Trophoblast cell (in vitro differentiated cells and primary cell): Measurements from ENCODE around the gene HS3ST4.

ENCODE experiments used
- DNase-seq, 2 donors: peaks; one replicate each; pipeline ENCODE4 v3.0.0-alpha.2; 2016
- H2AFZ ChIP-seq: 2 replicates; pipeline ENCODE4 v1.6.1; 2013; ENCODE audit warnings: low read length, moderate library complexity, mild to moderate bottlenecking; ENCODE audit not compliant: insufficient read depth, poor library complexity
- H2AK5ac ChIP-seq: 2 replicates; pipeline ENCODE4 v1.6.1; 2013; ENCODE audit warnings: mild to moderate bottlenecking, low read length
- H2BK120ac ChIP-seq: 2 replicates; pipeline ENCODE4 v1.6.1; 2013; ENCODE audit warnings: low read length, mild to moderate bottlenecking, moderate library complexity; ENCODE audit not compliant: insufficient read depth, poor library complexity
- H2BK12ac ChIP-seq: 2 replicates; pipeline ENCODE4 v1.6.1; 2013; ENCODE audit warnings: mild to moderate bottlenecking, low read length, moderate library complexity
- H2BK5ac ChIP-seq: 2 replicates; pipeline ENCODE4 v1.6.1; 2013; ENCODE audit warnings: low read length, low read depth, moderate library complexity, mild to moderate bottlenecking; ENCODE audit not compliant: poor library complexity
- H3K14ac ChIP-seq: 2 replicates; pipeline ENCODE4 v1.6.1; 2013; ENCODE audit warnings: mild to moderate bottlenecking, low read length
- H3K18ac ChIP-seq: 2 replicates; pipeline ENCODE4 v1.6.1; 2013; ENCODE audit warnings: mild to moderate bottlenecking, low read length
- H3K23ac ChIP-seq: 2 replicates; pipeline ENCODE4 v1.6.1; 2013; ENCODE audit warnings: low read length
- H3K27ac ChIP-seq: 2 replicates; pipeline ENCODE4 v1.5.1; 2013; ENCODE audit warnings: low read depth, mild to moderate bottlenecking, inconsistent platforms, low read length, moderate library complexity
- H3K27me3 ChIP-seq: 2 replicates; pipeline ENCODE4 v1.6.1; 2013; ENCODE audit warnings: inconsistent platforms, mild to moderate bottlenecking, low read length, moderate library complexity; ENCODE audit not compliant: insufficient read depth
- H3K36me3 ChIP-seq, 2 experiments: 1 replicate in 1 of 2; 2 replicates in 1 of 2; pipeline ENCODE4 v1.6.1; 2013; ENCODE audit warnings: low read length in 2 of 2, mild to moderate bottlenecking in 2 of 2, moderate library complexity in 1 of 2; ENCODE audit not compliant: insufficient read depth in 2 of 2, control insufficient read depth in 1 of 2
- H3K4ac ChIP-seq: 2 replicates; pipeline ENCODE4 v1.6.1; 2013; ENCODE audit warnings: low read depth, mild to moderate bottlenecking, low read length, moderate library complexity
- H3K4me1 ChIP-seq, 2 experiments: 1 replicate in 1 of 2; 2 replicates in 1 of 2; pipeline ENCODE4 v1.6.1; 2013; ENCODE audit warnings: low read length in 2 of 2, mild to moderate bottlenecking in 2 of 2, moderate library complexity in 1 of 2; ENCODE audit not compliant: insufficient read depth in 2 of 2, control insufficient read depth in 1 of 2
- H3K4me2 ChIP-seq: 2 replicates; pipeline ENCODE4 v1.6.1; 2013; ENCODE audit warnings: inconsistent platforms, mild to moderate bottlenecking, low read length, moderate library complexity
- H3K4me3 ChIP-seq: 2 replicates; pipeline ENCODE4 v1.5.1; 2013; ENCODE audit warnings: mild to moderate bottlenecking, low read depth, low read length, inconsistent platforms
- H3K79me1 ChIP-seq: one replicate; pipeline ENCODE4 v1.6.1; 2013; ENCODE audit warnings: low read length
- H3K79me2 ChIP-seq: 2 replicates; pipeline ENCODE4 v1.6.1; 2013; ENCODE audit warnings: low read length, mild to moderate bottlenecking; ENCODE audit not compliant: control insufficient read depth, insufficient read depth, poor library complexity
- H3K9ac ChIP-seq: 2 replicates; pipeline ENCODE4 v1.6.1; 2013; ENCODE audit warnings: mild to moderate bottlenecking, low read length
- H3K9me3 ChIP-seq: 2 replicates; pipeline ENCODE4 v1.6.1; 2013; ENCODE audit warnings: low read depth, mild to moderate bottlenecking, control low read depth, inconsistent platforms, low read length; ENCODE audit not compliant: insufficient read depth
- H4K12ac ChIP-seq: 2 replicates; pipeline ENCODE4 v1.6.1; 2013; ENCODE audit warnings: low read depth, mild to moderate bottlenecking, low read length, moderate library complexity
- H4K8ac ChIP-seq: 2 replicates; pipeline ENCODE4 v1.6.1; 2013; ENCODE audit warnings: low read depth, mild to moderate bottlenecking, low read length, moderate library complexity
- H4K91ac ChIP-seq: one replicate; pipeline ENCODE4 v1.6.1; 2013; ENCODE audit warnings: low read depth, mild to moderate bottlenecking, low read length, moderate library complexity
- WGBS: extraction: QIAGEN DNeasy Blood & Tissue Kit; methylation state at CpG from one replicate; pipeline ENCODE4 v1.1.7; 2013; ENCODE audit warnings: missing lambda C conversion rate; ENCODE audit not compliant: insufficient read length, insufficient coverage; ENCODE audit errors: extremely low coverage; 5-methylcytosine and 5-hydroxymethylcytosine counted together

The HS3ST4 gene

DNA sequence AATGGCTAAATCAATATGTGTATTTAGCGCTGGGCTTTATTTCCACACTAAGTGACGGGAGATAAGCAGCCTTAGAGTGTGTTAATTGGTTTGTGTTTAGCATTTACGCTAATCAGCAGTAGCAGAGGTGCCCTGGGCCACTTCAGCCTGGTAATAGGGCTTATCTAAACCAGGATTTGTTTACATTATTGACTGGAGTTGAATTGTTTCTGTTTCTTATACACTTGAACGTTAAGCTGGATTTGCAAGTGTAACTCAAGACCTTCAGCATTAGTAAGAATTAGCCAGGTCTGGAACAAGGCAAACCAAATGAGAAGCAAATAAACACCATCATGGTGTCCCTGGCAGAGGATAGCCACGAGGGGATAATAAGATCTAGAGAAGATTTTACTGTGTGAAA lies 313.6 kb downstream of the HS3ST4 start:
- H3K27ac ChIP-seq = no peak overlapping the region
- no peak overlapping the region for H3K4me2 ChIP-seq
- no peak overlapping the region for H3K18ac ChIP-seq
- no peak overlapping the region for H3K9ac ChIP-seq
- H4K8ac ChIP-seq = no peak overlapping the region
- H3K4me3 ChIP-seq = no peak overlapping the region
- no CpG with 5 or more reads among the region's 5 CpGs for WGBS
- no peak overlapping the region for H2BK120ac ChIP-seq
- no peak overlapping the region for H2BK12ac ChIP-seq
- H2AFZ ChIP-seq = no peak overlapping the region
- H3K4me1 ChIP-seq = no peaks in the 10 kb centered on the region
- no peak overlapping the region for H2AK5ac ChIP-seq
- H3K4ac ChIP-seq = no peak overlapping the region
- DNase-seq = no peak
- no peak overlapping the region for H4K91ac ChIP-seq
- no peak overlapping the region for H3K14ac ChIP-seq
- no peaks in the 10 kb centered on the region for H3K79me1 ChIP-seq
- H3K79me2 ChIP-seq = no peaks in the 10 kb centered on the region
- no peaks in the 10 kb centered on the region for H3K27me3 ChIP-seq
- H3K36me3 ChIP-seq = no peaks in the 10 kb centered on the region
- H3K9me3 ChIP-seq = peaks cover 1% of the 10 kb centered on the region
- no peak overlapping the region for H3K23ac ChIP-seq
- no peak overlapping the region for H4K12ac ChIP-seq
- no peak overlapping the region for H2BK5ac ChIP-seq

DNA sequence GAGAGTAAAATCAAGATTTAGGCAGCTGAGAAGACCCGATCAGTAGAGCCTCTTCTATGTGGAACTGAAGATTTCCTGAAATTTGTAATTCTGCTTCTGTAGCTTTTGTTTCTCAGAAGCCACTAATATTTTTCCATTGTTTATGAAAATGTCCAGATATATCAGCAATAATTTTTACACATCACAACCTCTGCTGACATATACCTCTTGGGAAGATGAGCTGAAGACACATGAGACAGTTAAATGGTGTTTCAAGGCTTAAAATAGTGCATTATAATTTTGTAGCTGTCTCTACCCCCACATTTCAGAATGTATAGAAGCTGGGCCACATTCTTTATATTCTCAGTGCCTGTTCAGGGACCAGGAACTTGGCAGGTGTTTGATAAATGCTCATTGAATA lies 320.6 kb downstream of the HS3ST4 start:
- Histone ChIP-seq H4K8ac (no peak overlapping the region), H3K9me3 (no peaks in the 10 kb centered on the region), H3K4ac (no peak overlapping the region), H3K23ac (no peak overlapping the region), H4K91ac (no peak overlapping the region), H3K4me3 (no peak overlapping the region), H3K79me2 (no peaks in the 10 kb centered on the region), H3K4me1 (no peaks in the 10 kb centered on the region), H2AFZ (no peak overlapping the region), H3K27me3 (no peaks in the 10 kb centered on the region), H3K18ac (no peak overlapping the region), H2BK12ac (no peak overlapping the region), H2BK120ac (no peak overlapping the region), H4K12ac (no peak overlapping the region), H3K27ac (no peak overlapping the region), H3K14ac (no peak overlapping the region), H3K36me3 (no peaks in the 10 kb centered on the region), H2BK5ac (no peak overlapping the region), H3K4me2 (no peak overlapping the region), H3K9ac (no peak overlapping the region), H2AK5ac (no peak overlapping the region), H3K79me1 (no peaks in the 10 kb centered on the region)
- no CpG with 5 or more reads among the region's 1 CpG for WGBS
- DNase-seq = no peak

DNA sequence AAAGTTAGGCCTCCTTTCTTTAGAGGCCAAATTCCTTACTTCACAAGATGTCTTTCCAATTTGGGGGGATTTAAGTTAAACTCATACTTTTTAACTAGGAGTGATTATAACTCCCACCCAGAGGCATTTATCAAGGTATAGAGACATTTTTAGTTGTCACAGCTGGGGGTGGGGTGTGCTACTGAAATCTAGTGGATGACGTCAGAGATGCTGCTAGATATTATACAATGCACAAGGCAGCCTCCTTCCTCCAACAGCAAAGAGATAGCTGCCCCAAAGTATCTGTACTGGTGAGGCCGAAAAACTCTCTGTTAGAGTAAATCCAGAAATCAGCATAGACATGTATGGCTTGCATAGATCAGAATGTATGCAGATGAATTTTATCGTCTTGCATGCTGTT lies 324.0 kb downstream of the HS3ST4 start:
- Histone ChIP-seq H2BK12ac (no peak overlapping the region), H4K8ac (no peak overlapping the region), H3K27me3 (no peaks in the 10 kb centered on the region), H3K18ac (no peak overlapping the region), H3K79me1 (no peaks in the 10 kb centered on the region), H3K4ac (no peak overlapping the region), H2AFZ (no peak overlapping the region), H3K27ac (no peak overlapping the region), H3K4me1 (no peaks in the 10 kb centered on the region), H3K36me3 (no peaks in the 10 kb centered on the region), H2AK5ac (no peak overlapping the region), H3K23ac (no peak overlapping the region), H3K4me3 (no peak overlapping the region), H3K79me2 (no peaks in the 10 kb centered on the region), H3K14ac (no peak overlapping the region), H2BK120ac (no peak overlapping the region), H2BK5ac (no peak overlapping the region), H3K9me3 (peaks cover 2% of the 10 kb centered on the region), H3K9ac (no peak overlapping the region), H4K91ac (no peak overlapping the region), H3K4me2 (no peak overlapping the region), H4K12ac (no peak overlapping the region)
- no CpG with 5 or more reads among the region's 3 CpGs for WGBS
- no peak for DNase-seq

DNA sequence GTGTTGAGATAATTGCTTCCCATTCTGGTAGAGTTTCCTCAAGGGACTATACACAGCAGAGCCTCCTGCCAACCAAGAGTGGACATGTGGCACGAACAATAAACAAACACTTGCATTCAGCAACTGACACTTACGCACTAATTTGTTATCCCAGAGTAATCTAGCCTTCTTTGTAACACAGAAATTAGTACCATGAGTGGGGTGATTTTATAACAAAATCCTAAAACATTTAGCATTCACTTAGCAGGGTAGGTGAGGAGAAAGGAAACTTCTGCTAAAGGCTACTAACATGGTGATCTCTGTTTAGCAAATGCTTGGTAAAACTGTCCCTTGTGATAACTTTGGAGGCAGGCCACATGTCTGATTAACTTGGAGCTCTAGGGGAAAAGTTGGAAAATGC lies 325.2 kb downstream of the HS3ST4 start:
- Histone ChIP-seq H2BK12ac (no peak overlapping the region), H3K27me3 (no peaks in the 10 kb centered on the region), H3K4me3 (no peak overlapping the region), H2BK120ac (no peak overlapping the region), H3K4ac (no peak overlapping the region), H3K14ac (no peak overlapping the region), H3K36me3 (no peaks in the 10 kb centered on the region), H3K4me1 (no peaks in the 10 kb centered on the region), H3K23ac (no peak overlapping the region), H3K27ac (no peak overlapping the region), H2AK5ac (no peak overlapping the region), H4K12ac (no peak overlapping the region), H4K8ac (no peak overlapping the region), H3K4me2 (no peak overlapping the region), H2AFZ (no peak overlapping the region), H2BK5ac (no peak overlapping the region), H3K9me3 (peaks cover 2% of the 10 kb centered on the region), H3K79me2 (no peaks in the 10 kb centered on the region), H3K79me1 (no peaks in the 10 kb centered on the region), H3K9ac (no peak overlapping the region), H4K91ac (no peak overlapping the region), H3K18ac (no peak overlapping the region)
- no peak for DNase-seq
- no CpG with 5 or more reads among the region's 2 CpGs for WGBS
